ENCODE measurements around the gene PASK. TPM values are rescaled to one million over a fixed set of nuclear protein-coding genes. Genes with fewer than 3 reads are reported as not detected.

The PASK gene
- total RNA-seq, 1 experiment from 2014 or later = 21.1 TPM

DNA sequence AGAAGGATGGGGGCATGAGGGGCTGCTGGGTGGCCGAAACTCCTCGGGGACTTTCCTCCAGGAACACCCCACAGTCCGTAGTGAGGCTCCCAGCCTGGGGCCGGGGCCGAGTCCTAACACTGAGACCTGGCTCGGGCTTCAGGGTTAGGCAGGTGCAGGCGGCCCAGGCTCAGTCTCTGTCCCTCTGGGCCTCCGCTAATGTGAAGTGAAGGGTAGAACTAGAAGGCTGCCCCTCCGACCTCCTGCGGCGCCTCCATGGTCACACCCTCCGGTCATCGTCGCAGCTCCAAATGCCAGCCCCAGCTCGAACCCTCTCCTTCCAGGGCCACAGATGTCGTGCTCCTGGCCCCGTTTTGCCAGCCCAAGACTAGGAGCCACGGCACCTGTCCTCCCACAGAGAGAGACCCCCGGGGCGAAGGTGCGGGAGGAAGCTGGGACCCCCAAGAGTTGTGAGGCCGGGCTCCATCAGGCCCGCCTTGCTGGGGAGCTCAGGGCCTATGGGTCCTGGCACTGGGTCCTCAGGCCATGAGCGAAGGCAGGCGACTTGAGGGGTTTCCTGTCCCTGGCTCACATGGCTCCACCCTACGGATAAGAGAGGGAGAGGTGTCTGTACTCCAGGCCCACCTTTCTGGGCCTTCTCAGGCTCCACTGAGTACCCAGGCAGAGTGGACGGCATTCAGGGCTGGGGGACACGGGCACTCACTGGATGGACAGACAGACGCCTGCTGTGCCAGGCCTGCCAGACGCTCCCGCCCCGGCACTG lies 40.0 kb upstream of the PASK start:
- no peaks in the 10 kb centered on the region for H3K9me3 ChIP-seq
- TF ChIP-seq, protein P1, sequence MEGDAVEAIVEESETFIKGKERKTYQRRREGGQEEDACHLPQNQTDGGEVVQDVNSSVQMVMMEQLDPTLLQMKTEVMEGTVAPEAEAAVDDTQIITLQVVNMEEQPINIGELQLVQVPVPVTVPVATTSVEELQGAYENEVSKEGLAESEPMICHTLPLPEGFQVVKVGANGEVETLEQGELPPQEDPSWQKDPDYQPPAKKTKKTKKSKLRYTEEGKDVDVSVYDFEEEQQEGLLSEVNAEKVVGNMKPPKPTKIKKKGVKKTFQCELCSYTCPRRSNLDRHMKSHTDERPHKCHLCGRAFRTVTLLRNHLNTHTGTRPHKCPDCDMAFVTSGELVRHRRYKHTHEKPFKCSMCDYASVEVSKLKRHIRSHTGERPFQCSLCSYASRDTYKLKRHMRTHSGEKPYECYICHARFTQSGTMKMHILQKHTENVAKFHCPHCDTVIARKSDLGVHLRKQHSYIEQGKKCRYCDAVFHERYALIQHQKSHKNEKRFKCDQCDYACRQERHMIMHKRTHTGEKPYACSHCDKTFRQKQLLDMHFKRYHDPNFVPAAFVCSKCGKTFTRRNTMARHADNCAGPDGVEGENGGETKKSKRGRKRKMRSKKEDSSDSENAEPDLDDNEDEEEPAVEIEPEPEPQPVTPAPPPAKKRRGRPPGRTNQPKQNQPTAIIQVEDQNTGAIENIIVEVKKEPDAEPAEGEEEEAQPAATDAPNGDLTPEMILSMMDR (IDR thresholded peaks at IDR 0.05; ENCODE audit: insufficient read depth in 1 of 2, low read depth in 1 of 2, low read length in 1 of 2, severe bottlenecking in 1 of 2, unreplicated experiment in 1 of 2) = no peak
- Mint-ChIP-seq H3K27me3 (ENCODE audit: insufficient read depth, unreplicated experiment) (no peaks in the 10 kb centered on the region), H3K4me3 (ENCODE audit: unreplicated experiment) (no peak overlapping the region), H3K9me3 (ENCODE audit: unreplicated experiment) (no peaks in the 10 kb centered on the region), H3K4me1 (ENCODE audit: low read depth, unreplicated experiment) (no peaks in the 10 kb centered on the region), H3K27ac (ENCODE audit: unreplicated experiment) (no peak overlapping the region), H3K36me3 (ENCODE audit: insufficient read depth, unreplicated experiment) (no peaks in the 10 kb centered on the region)
- BruUV-seq (replicated peaks) = no TSS peak
- ChIA-PET POLR2A (no interaction called here), CTCF (no interaction called here)
- H3K4me3 ChIP-seq (ENCODE audit: low read depth, low read length) = no peak overlapping the region
- H3K36me3 ChIP-seq (ENCODE audit: control insufficient read depth, insufficient read depth, low read length) = no peaks in the 10 kb centered on the region
- intact Hi-C loops (cut with micrococcal nuclease; ENCODE audit: unreplicated experiment) = no loop called here
- DNase-seq = no peak
- no peaks in the 10 kb centered on the region for H3K27me3 ChIP-seq (replicated peaks; ENCODE audit: control insufficient read depth, insufficient read depth, low read length)
- H3K4me1 ChIP-seq = no peaks in the 10 kb centered on the region

GRCh38 chr2:241188361-241189092 lies 39.3 kb upstream of the PASK start, which contains the start of gene ANO7:
Gene ANO7, plus strand, starts transcription at chr2:241188677. Its CDS starts 1,387 bp downstream, at chr2:241190064.
- Mint-ChIP-seq H3K36me3 (ENCODE audit: insufficient read depth, unreplicated experiment) (no peaks in the 10 kb centered on the region), H3K9me3 (ENCODE audit: unreplicated experiment) (no peaks in the 10 kb centered on the region), H3K4me3 (ENCODE audit: unreplicated experiment) (no peak within 1 kb of the TSS), H3K27me3 (ENCODE audit: insufficient read depth, unreplicated experiment) (no peaks in the 10 kb centered on the region), H3K4me1 (ENCODE audit: low read depth, unreplicated experiment) (no peaks in the 10 kb centered on the region), H3K27ac (ENCODE audit: unreplicated experiment) (no peak within 1 kb of the TSS)
- TF ChIP-seq, protein P1 (IDR thresholded peaks at IDR 0.05; ENCODE audit: insufficient read depth in 1 of 2, low read depth in 1 of 2, low read length in 1 of 2, severe bottlenecking in 1 of 2, unreplicated experiment in 1 of 2) = no peak
- POLR2A ChIA-PET = no interaction called here
- DNase-seq = no peak
- CTCF ChIA-PET = no interaction called here
- no peaks in the 10 kb centered on the region for H3K9me3 ChIP-seq
- no peaks in the 10 kb centered on the region for H3K27me3 ChIP-seq (replicated peaks; ENCODE audit: control insufficient read depth, insufficient read depth, low read length)
- H3K4me1 ChIP-seq = no peaks in the 10 kb centered on the region
- intact Hi-C loops (cut with micrococcal nuclease; ENCODE audit: unreplicated experiment) = no loop called here
- no peaks in the 10 kb centered on the region for H3K36me3 ChIP-seq (ENCODE audit: control insufficient read depth, insufficient read depth, low read length)
- no peak within 1 kb of the TSS for H3K4me3 ChIP-seq (ENCODE audit: low read depth, low read length)
- no TSS peak for BruUV-seq (replicated peaks)

- Mint-ChIP-seq H3K27ac (ENCODE audit: unreplicated experiment) (no peak overlapping the region), H3K36me3 (ENCODE audit: insufficient read depth, unreplicated experiment) (no peaks in the 10 kb centered on the region), H3K4me3 (ENCODE audit: unreplicated experiment) (no peak overlapping the region), H3K4me1 (ENCODE audit: low read depth, unreplicated experiment) (no peaks in the 10 kb centered on the region), H3K27me3 (ENCODE audit: insufficient read depth, unreplicated experiment) (no peaks in the 10 kb centered on the region), H3K9me3 (ENCODE audit: unreplicated experiment) (no peaks in the 10 kb centered on the region)
- ChIA-PET POLR2A (no interaction called here), CTCF (no interaction called here)
- DNase-seq = no peak
- no peaks in the 10 kb centered on the region for H3K27me3 ChIP-seq (replicated peaks; ENCODE audit: control insufficient read depth, insufficient read depth, low read length)
- no peak overlapping the region for H3K4me3 ChIP-seq (ENCODE audit: low read depth, low read length)
- H3K9me3 ChIP-seq = no peaks in the 10 kb centered on the region
- no peaks in the 10 kb centered on the region for H3K36me3 ChIP-seq (ENCODE audit: control insufficient read depth, insufficient read depth, low read length)
- intact Hi-C loops (cut with micrococcal nuclease; ENCODE audit: unreplicated experiment) = no loop called here
- TF ChIP-seq, protein P1 (IDR thresholded peaks at IDR 0.05; ENCODE audit: insufficient read depth in 1 of 2, low read depth in 1 of 2, low read length in 1 of 2, severe bottlenecking in 1 of 2, unreplicated experiment in 1 of 2) = no peak
- no peaks in the 10 kb centered on the region for H3K4me1 ChIP-seq
- BruUV-seq (replicated peaks) = no TSS peak
Measured at GRCh38 chr2:241187918-241188234, 38.6 kb upstream of the PASK start.

All from Caco-2 (cell line).